ENCODE measurements around the gene CTDSPL2.
"Not testable (repeated sequence)": the region's sequence is repeated elsewhere in the genome, so short reads cannot be mapped to it uniquely, and the experiment has no call there.

CTDSPL2 gene

GRCh38 chr15:44541282-44541958 is 114.0 kb downstream of the CTDSPL2 start:
- TF ChIP-seq CTCF (IDR thresholded peaks at IDR 0.05; ENCODE audit: low read depth, low read length): no peak
- peak; percentile 50 for DNase-seq (ENCODE audit: extremely low read depth, low read depth)

GRCh38 chr15:44542596-44542995 is 115.2 kb downstream of the CTDSPL2 start:
- TF ChIP-seq CTCF (IDR thresholded peaks at IDR 0.05; ENCODE audit: low read depth, low read length): no peak
- no peak for DNase-seq (ENCODE audit: extremely low read depth, low read depth)

GRCh38 chr15:44544745-44545144 is 117.3 kb downstream of the CTDSPL2 start:
- DNase-seq (ENCODE audit: extremely low read depth, low read depth): not testable (repeated sequence)

- no peak for DNase-seq (ENCODE audit: extremely low read depth, low read depth)
Observed at GRCh38 chr15:44545913-44546802, 118.7 kb downstream of the CTDSPL2 start.

GRCh38 chr15:44549152-44549551 is 121.7 kb downstream of the CTDSPL2 start:
- DNase-seq (ENCODE audit: extremely low read depth, low read depth): not testable (repeated sequence)

More at GRCh38 chr15:44545913-44546802, 118.7 kb downstream of the CTDSPL2 start:
- peak; percentile 32 for TF ChIP-seq CTCF (IDR thresholded peaks at IDR 0.05; ENCODE audit: low read depth, low read length)

- DNase-seq (ENCODE audit: extremely low read depth, low read depth): no peak
- peak; percentile 29 for TF ChIP-seq CTCF (IDR thresholded peaks at IDR 0.05; ENCODE audit: low read depth, low read length)
Observed at GRCh38 chr15:44550256-44550655, 122.8 kb downstream of the CTDSPL2 start.

GRCh38 chr15:44550734-44551133 is 123.3 kb downstream of the CTDSPL2 start:
- no peak for TF ChIP-seq CTCF (IDR thresholded peaks at IDR 0.05; ENCODE audit: low read depth, low read length)
- no peak for DNase-seq (ENCODE audit: extremely low read depth, low read depth)

- no peak for DNase-seq (ENCODE audit: extremely low read depth, low read depth)
- TF ChIP-seq CTCF (IDR thresholded peaks at IDR 0.05; ENCODE audit: low read depth, low read length): no peak
Observed at GRCh38 chr15:44554934-44555723, 127.7 kb downstream of the CTDSPL2 start.

- DNase-seq (ENCODE audit: extremely low read depth, low read depth): not testable (repeated sequence)
Observed at GRCh38 chr15:44560926-44561325, 133.5 kb downstream of the CTDSPL2 start.

All from AG09319 (cell line).